H1 (cell line): ENCODE results near the gene ZNF683. TPM values are rescaled to one million over a fixed set of nuclear protein-coding genes. Genes with fewer than 3 reads are reported as not detected.

ENCODE experiments used
- CTCF ChIA-PET: fragments of 300-600 bp; sonication (Branson Sonifier 250); formaldehyde crosslinking; loops from one replicate; lab custom pipeline; 2021; ENCODE audit not compliant: partially characterized antibody; lab: Charles Lee
- POLR2A ChIA-PET: fragments of 300-600 bp; sonication (Branson Sonifier 250); formaldehyde crosslinking; loops from one replicate; lab custom pipeline; 2021; ENCODE audit warnings: inconsistent platforms; ENCODE audit not compliant: partially characterized antibody; lab: Charles Lee
- DNase-seq, 2 experiments: peaks; one replicate each; pipeline versions ENCODE4 v3.0.0 to v3.0.0-alpha.2; 2010 to 2022; ENCODE audit warnings: low spot score in 2 of 2, low read depth in 1 of 2, mixed read lengths in 1 of 2
- FAIRE-seq: peaks from 2 replicates; lab custom pipeline; 2011; peaks lifted over from hg19 to GRCh38; lab: Jason Lieb, UNC
- H2AFZ ChIP-seq: 2 replicates; pipeline ENCODE4 v1.8.1; 2012; ENCODE audit warnings: low read length, inconsistent platforms
- H2AK5ac ChIP-seq: 2 replicates; pipeline ENCODE4 v1.6.1; 2013; ENCODE audit warnings: low read depth, low read length
- H2BK120ac ChIP-seq: replicated peaks from 2 replicates; pipeline ENCODE3; 2013; ENCODE audit warnings: low read depth, low read length, inconsistent platforms
- H2BK12ac ChIP-seq: 2 replicates; pipeline ENCODE4 v1.6.1; 2013; ENCODE audit warnings: low read depth, low read length
- H2BK15ac ChIP-seq: 2 replicates; pipeline ENCODE4 v1.6.1; 2013; ENCODE audit warnings: low read length
- H2BK20ac ChIP-seq: 2 replicates; pipeline ENCODE4 v1.6.1; 2013; ENCODE audit warnings: low read length
- H2BK5ac ChIP-seq: 2 replicates; pipeline ENCODE4 v1.6.1; 2013; ENCODE audit warnings: low read depth, low read length
- H3K14ac ChIP-seq: 2 replicates; pipeline ENCODE4 v1.6.1; 2013; ENCODE audit warnings: inconsistent platforms; ENCODE audit not compliant: insufficient read length
- H3K18ac ChIP-seq: 2 replicates; pipeline ENCODE4 v1.6.1; 2013; ENCODE audit warnings: low read length; ENCODE audit errors: extremely low read depth
- H3K23ac ChIP-seq: 2 replicates; pipeline ENCODE4 v1.6.1; 2013; ENCODE audit warnings: inconsistent platforms; ENCODE audit not compliant: insufficient read length
- H3K23me2 ChIP-seq: 2 replicates; pipeline ENCODE4 v1.6.1; 2013; ENCODE audit warnings: low read depth, low read length
- H3K27ac ChIP-seq: 2 replicates; pipeline ENCODE4 v1.6.1; 2011; ENCODE audit warnings: low read depth, low read length, inconsistent platforms
- H3K27me3 ChIP-seq, 4 experiments: replicated peaks in 1 of 4; 1 replicate in 1 of 4; 2 replicates in 3 of 4; pipeline versions ENCODE4 v1.6.1 to v1.8.1; 2011 to 2013; ENCODE audit warnings: low read length in 3 of 4, mild to moderate bottlenecking in 3 of 4, inconsistent platforms in 2 of 4, mixed read lengths in 2 of 4, moderate library complexity in 1 of 4; ENCODE audit not compliant: control insufficient read depth in 3 of 4, insufficient read depth in 3 of 4; ENCODE audit errors: extremely low read depth in 1 of 4
- H3K36me3 ChIP-seq, 4 experiments: 2 replicates each; pipeline versions ENCODE4 v1.6.1 to v1.8.1; 2011 to 2013; ENCODE audit warnings: mild to moderate bottlenecking in 4 of 4, low read length in 3 of 4, moderate library complexity in 2 of 4, control low read depth in 1 of 4, inconsistent platforms in 1 of 4; ENCODE audit not compliant: insufficient read depth in 4 of 4, control insufficient read depth in 2 of 4
- H3K4ac ChIP-seq: replicated peaks from 2 replicates; pipeline ENCODE3; 2013; ENCODE audit warnings: low read length, low read depth, mixed read lengths, inconsistent platforms; ENCODE audit not compliant: insufficient read length
- H3K4me1 ChIP-seq, 4 experiments: replicated peaks in 1 of 4; 1 replicate in 1 of 4; 2 replicates in 3 of 4; pipeline versions ENCODE4 v1.6.1 to v1.8.1; 2011 to 2013; ENCODE audit warnings: low read length in 3 of 4, inconsistent platforms in 2 of 4, mixed read lengths in 1 of 4; ENCODE audit not compliant: insufficient read depth in 4 of 4, control insufficient read depth in 3 of 4
- H3K4me2 ChIP-seq, 2 experiments: 2 replicates each; pipeline versions ENCODE4 v1.6.1 to v1.8.1; 2011 to 2013; ENCODE audit warnings: low read depth in 2 of 2, low read length in 2 of 2, control low read depth in 1 of 2, inconsistent platforms in 1 of 2, mild to moderate bottlenecking in 1 of 2; ENCODE audit not compliant: insufficient read depth in 1 of 2
- H3K4me3 ChIP-seq, 4 experiments: fragments of 200-600, 300-600 bp in 1 of 4; sonication (generic), shearing (Covaris generic), sonication (Bioruptor Twin) in 1 of 4; 2 replicates each; pipeline versions ENCODE4 v1.5.1 to v1.8.1; 2011 to 2016; ENCODE audit warnings: low read length in 4 of 4, low read depth in 3 of 4, control low read depth in 2 of 4, inconsistent platforms in 2 of 4, mild to moderate bottlenecking in 2 of 4, mixed read lengths in 1 of 4, moderate library complexity in 1 of 4; ENCODE audit not compliant: insufficient read depth in 2 of 4; ENCODE audit errors: extremely low read depth in 1 of 4
- H3K56ac ChIP-seq: replicated peaks from 2 replicates; pipeline ENCODE3; 2013; ENCODE audit warnings: low read depth, mild to moderate bottlenecking, mixed read lengths, low read length, inconsistent platforms; ENCODE audit not compliant: insufficient read length
- H3K79me1 ChIP-seq: 2 replicates; pipeline ENCODE4 v1.6.1; 2013; ENCODE audit warnings: low read depth, low read length, control low read depth
- H3K79me2 ChIP-seq, 2 experiments: 2 replicates each; pipeline versions ENCODE4 v1.6.1 to v1.8.1; 2012 to 2013; ENCODE audit warnings: low read length in 2 of 2, mild to moderate bottlenecking in 2 of 2, inconsistent platforms in 1 of 2; ENCODE audit not compliant: insufficient read depth in 2 of 2, control insufficient read depth in 1 of 2
- H3K9ac ChIP-seq, 4 experiments: replicated peaks in 1 of 4; 1 replicate in 1 of 4; 2 replicates in 3 of 4; pipeline versions ENCODE4 v1.6.1 to v1.8.1; 2011 to 2013; ENCODE audit warnings: low read depth in 3 of 4, low read length in 3 of 4, control low read depth in 2 of 4, mild to moderate bottlenecking in 2 of 4, moderate library complexity in 2 of 4, inconsistent platforms in 1 of 4; ENCODE audit errors: extremely low read depth in 1 of 4
- H3K9me3 ChIP-seq, 2 experiments: 2 replicates each; pipeline versions ENCODE4 v1.6.1 to v1.8.1; 2012 to 2013; ENCODE audit warnings: mild to moderate bottlenecking in 2 of 2, moderate library complexity in 2 of 2, control low read depth in 1 of 2, inconsistent platforms in 1 of 2, low read depth in 1 of 2, low read length in 1 of 2, mixed read lengths in 1 of 2; ENCODE audit not compliant: insufficient read depth in 2 of 2
- H4K20me1 ChIP-seq, 2 experiments: replicated peaks in 1 of 2; 2 replicates each; pipeline versions ENCODE3 to v1.8.1; 2011 to 2013; ENCODE audit warnings: inconsistent platforms in 2 of 2, low read length in 2 of 2, mild to moderate bottlenecking in 1 of 2; ENCODE audit not compliant: insufficient read depth in 2 of 2, control insufficient read depth in 1 of 2
- H4K5ac ChIP-seq: 2 replicates; pipeline ENCODE4 v1.6.1; 2013; ENCODE audit warnings: low read length, low read depth, mixed read lengths, inconsistent platforms; ENCODE audit not compliant: insufficient read length
- H4K8ac ChIP-seq: 2 replicates; pipeline ENCODE4 v1.8.0; 2013; ENCODE audit warnings: mild to moderate bottlenecking, moderate library complexity, low read length, inconsistent platforms; ENCODE audit not compliant: insufficient read depth; ENCODE audit errors: extremely low read depth
- H4K91ac ChIP-seq: replicated peaks from 2 replicates; pipeline ENCODE3; 2013; ENCODE audit warnings: low read length, mixed read lengths, inconsistent platforms; ENCODE audit not compliant: insufficient read length
- BCL11A ChIP-seq, 2 experiments: IDR thresholded peaks; one replicate each; pipeline ENCODE4 v1.6.1; 2011; ENCODE audit warnings: low read depth in 2 of 2, low read length in 2 of 2, mild to moderate bottlenecking in 2 of 2
- GTF2F1 ChIP-seq: IDR thresholded peaks from 2 replicates; pipeline ENCODE4 v1.6.1; 2012; ENCODE audit warnings: low read depth, low read length, improper control_type of control experiment, borderline replicate concordance
- KDM5A ChIP-seq: fragments of 200-600 bp; IDR thresholded peaks from 2 replicates; pipeline ENCODE4 v1.7.1; 2012; ENCODE audit warnings: mild to moderate bottlenecking, low read length, inconsistent platforms, mixed read lengths
- SP4 ChIP-seq: IDR thresholded peaks from 2 replicates; pipeline ENCODE4 v1.6.1; 2012; ENCODE audit warnings: low read length, inconsistent platforms
- ZNF274 ChIP-seq: IDR thresholded peaks from 2 replicates; pipeline ENCODE4 v1.7.0; 2012; ENCODE audit warnings: low read length, borderline replicate concordance; ENCODE audit errors: extremely low read depth
- WGBS, 2 experiments: shearing (Covaris generic) in 1 of 2; methylation state at CpG; one replicate each; pipeline versions ENCODE4 v1.1.6 to v1.1.7; 2013 to 2015; ENCODE audit warnings: low lambda C conversion rate in 2 of 2, mixed read lengths in 2 of 2, inconsistent platforms in 1 of 2, low coverage in 1 of 2, missing lambda C conversion rate in 1 of 2; ENCODE audit not compliant: insufficient replicate concordance in 2 of 2, insufficient coverage in 1 of 2, insufficient read length in 1 of 2; ENCODE audit errors: extremely low coverage in 1 of 2, missing lambda C conversion rate in 1 of 2; 5-methylcytosine and 5-hydroxymethylcytosine counted together
- polyA plus RNA-seq, 7 experiments: library from polyadenylated mRNA; depleted of rRNA in 3 of 7; stranded (reverse) in 5 of 7; unstranded in 2 of 7; fragments of >200 nt in 5 of 7; fragments of 200-250 nt in 2 of 7; gene quantifications; 1 replicate in 5 of 7; 2 replicates in 1 of 7; 4 replicates in 1 of 7; pipeline versions ENCODE4 v1.2.1 to v1.2.3, GENCODE V29; 2011 to 2013; ENCODE audit warnings: missing spikeins in 2 of 7, mixed read lengths in 2 of 7
- total RNA-seq: library from RNA; stranded (reverse); fragmentation: NEBNext Ultra II Directional; extraction: Animal tissue kit (Norgen Biotek cat#: 25700); gene quantifications from 2 replicates; pipeline ENCODE4 v1.2.1, GENCODE V29; 2021

The ZNF683 gene
- total and polyA plus RNA-seq, 2 of the 8 experiments (the other 6 are each of a cell fraction or from before 2014, with no cell fraction given): not detected

DNA sequence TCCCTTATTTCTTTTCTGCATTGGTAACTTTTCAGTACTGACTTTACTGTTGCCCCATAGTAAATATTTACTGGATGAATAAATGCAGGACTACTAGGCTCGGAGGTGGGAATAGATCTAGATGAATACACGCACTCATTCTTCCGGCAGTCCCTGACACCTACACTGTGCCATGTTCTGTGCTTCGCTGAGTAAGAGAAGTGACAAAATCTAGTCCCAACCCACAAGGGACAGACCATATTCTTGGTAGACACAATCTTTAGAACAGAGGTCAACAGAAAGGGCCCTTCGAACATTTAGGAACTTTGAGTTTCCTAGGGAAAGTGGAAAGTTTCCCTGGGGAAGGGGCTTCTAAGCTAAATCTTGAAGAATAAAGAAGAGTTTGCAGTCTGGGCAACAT lies 58.0 kb downstream of the ZNF683 start:
- Histone ChIP-seq H3K9ac (no peak overlapping the region), H3K4ac (no peak overlapping the region), H3K4me1 (peaks cover 4 to 16% (median 8%) of the 10 kb centered on the region in 4 experiments), H3K4me2 (no peak overlapping the region), H2BK5ac (no peak overlapping the region), H2BK15ac (no peak overlapping the region), H3K4me3 (no peak overlapping the region), H2BK20ac (no peak overlapping the region), H3K9me3 (no peaks in the 10 kb centered on the region), H3K27me3 (no peaks in the 10 kb centered on the region), H4K8ac (no peak overlapping the region), H3K14ac (no peak overlapping the region), H3K56ac (no peak overlapping the region), H2AK5ac (no peak overlapping the region), H2BK12ac (no peak overlapping the region), H4K5ac (no peak overlapping the region), H3K79me2 (no peaks in the 10 kb centered on the region), H3K79me1 (no peaks in the 10 kb centered on the region), H4K91ac (no peak overlapping the region), H4K20me1 (no peaks in the 10 kb centered on the region), H3K36me3 (no peaks in the 10 kb centered on the region), H3K27ac (no peak overlapping the region), H2BK120ac (no peak overlapping the region), H3K23ac (no peak overlapping the region), H3K23me2 (no peaks in the 10 kb centered on the region), H2AFZ (no peak overlapping the region), H3K18ac (no peak overlapping the region)
- 85% methylated on average over 5 of the region's 5 CpGs; no CpG with 5 or more reads in 1 of the 2 experiments for WGBS, 2 experiments
- CTCF ChIA-PET: interaction anchor here (0.8 to 57.0 kb wide), 7 partner anchors 17 to 124 kb away, joined by 3 to 1530 read pairs (median 3); partner anchors contain the start of genes CATSPER4, SH3BGRL3 and UBXN11
- DNase-seq: no peak
- no peak for FAIRE-seq
- POLR2A ChIA-PET: interaction anchor here (1.2 to 2.1 kb wide), 4 partner anchors 14 to 40 kb away, joined by 3 to 9 read pairs (median 6); partner anchors contain the start of gene CRYBG2
- TF ChIP-seq GTF2F1 (no peak), BCL11A (IDR thresholded peaks at IDR 0.05; ENCODE audit: low read depth in 2 of 2, low read length in 2 of 2) (no peak), KDM5A (no peak), SP4 (no peak), ZNF274 (no peak)
